SK-N-SH (cell line): Measurements from ENCODE around the gene XIRP1.

Experiments used
- EP300 ChIP-seq, 2 experiments: IDR thresholded peaks; 2 replicates each; pipeline versions ENCODE4 v1.4.0 to v1.6.1; 2012; ENCODE audit warnings: borderline replicate concordance in 1 of 2, low read depth in 1 of 2, low read length in 1 of 2
- FOXM1 ChIP-seq: IDR thresholded peaks from 2 replicates; pipeline ENCODE4 v1.4.0; 2012; ENCODE audit warnings: low read depth, mild to moderate bottlenecking
- JUND ChIP-seq: IDR thresholded peaks from 2 replicates; pipeline ENCODE4 v1.4.0; 2012
- MEF2A ChIP-seq: IDR thresholded peaks from 2 replicates; pipeline ENCODE4 v1.4.0; 2012; ENCODE audit warnings: low read depth, borderline replicate concordance
- MXI1 ChIP-seq: IDR thresholded peaks from 2 replicates; pipeline ENCODE4 v1.6.1; 2012; ENCODE audit warnings: mild to moderate bottlenecking, low read depth, low read length, improper control_type of control experiment
- POLR2AphosphoS5 ChIP-seq: IDR thresholded peaks from 2 replicates; pipeline ENCODE4 v1.6.1; 2012; ENCODE audit warnings: low read depth, low read length
- RAD21 ChIP-seq: IDR thresholded peaks from 2 replicates; pipeline ENCODE4 v1.6.1; 2012; ENCODE audit warnings: mild to moderate bottlenecking, low read length
- SIN3A ChIP-seq: IDR thresholded peaks from 2 replicates; pipeline ENCODE4 v1.6.1; 2012; ENCODE audit warnings: low read depth, mild to moderate bottlenecking, low read length, moderate library complexity, borderline replicate concordance
- TF ChIP-seq, protein P1 (sequence below): fragments of 200-600 bp; sonication (generic); IDR thresholded peaks from 2 replicates; pipeline ENCODE4 v1.6.1; 2017; ENCODE audit warnings: antibody characterized with exemption, mild to moderate bottlenecking, moderate library complexity
- TF ChIP-seq, protein P2 (sequence below): IDR thresholded peaks from 2 replicates; pipeline ENCODE4 v1.4.0; 2012; ENCODE audit warnings: low read depth
- TF ChIP-seq, protein P3 (sequence below): IDR thresholded peaks from 2 replicates; pipeline ENCODE4 v1.6.1; 2012; ENCODE audit warnings: mild to moderate bottlenecking, low read depth, low read length, moderate library complexity

GRCh38 chr3:39153977-39154279, 38.5 kb downstream of the XIRP1 start:
- TF ChIP-seq, protein P1, sequence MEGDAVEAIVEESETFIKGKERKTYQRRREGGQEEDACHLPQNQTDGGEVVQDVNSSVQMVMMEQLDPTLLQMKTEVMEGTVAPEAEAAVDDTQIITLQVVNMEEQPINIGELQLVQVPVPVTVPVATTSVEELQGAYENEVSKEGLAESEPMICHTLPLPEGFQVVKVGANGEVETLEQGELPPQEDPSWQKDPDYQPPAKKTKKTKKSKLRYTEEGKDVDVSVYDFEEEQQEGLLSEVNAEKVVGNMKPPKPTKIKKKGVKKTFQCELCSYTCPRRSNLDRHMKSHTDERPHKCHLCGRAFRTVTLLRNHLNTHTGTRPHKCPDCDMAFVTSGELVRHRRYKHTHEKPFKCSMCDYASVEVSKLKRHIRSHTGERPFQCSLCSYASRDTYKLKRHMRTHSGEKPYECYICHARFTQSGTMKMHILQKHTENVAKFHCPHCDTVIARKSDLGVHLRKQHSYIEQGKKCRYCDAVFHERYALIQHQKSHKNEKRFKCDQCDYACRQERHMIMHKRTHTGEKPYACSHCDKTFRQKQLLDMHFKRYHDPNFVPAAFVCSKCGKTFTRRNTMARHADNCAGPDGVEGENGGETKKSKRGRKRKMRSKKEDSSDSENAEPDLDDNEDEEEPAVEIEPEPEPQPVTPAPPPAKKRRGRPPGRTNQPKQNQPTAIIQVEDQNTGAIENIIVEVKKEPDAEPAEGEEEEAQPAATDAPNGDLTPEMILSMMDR = no peak
- TF ChIP-seq JUND = no peak
- no peak for TF ChIP-seq POLR2AphosphoS5
- no peak for TF ChIP-seq MXI1
- no peak for TF ChIP-seq SIN3A
- no peak for TF ChIP-seq MEF2A
- TF ChIP-seq RAD21 = no peak
- TF ChIP-seq, protein P2, sequence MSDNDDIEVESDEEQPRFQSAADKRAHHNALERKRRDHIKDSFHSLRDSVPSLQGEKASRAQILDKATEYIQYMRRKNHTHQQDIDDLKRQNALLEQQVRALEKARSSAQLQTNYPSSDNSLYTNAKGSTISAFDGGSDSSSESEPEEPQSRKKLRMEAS = no peak
- TF ChIP-seq, protein P3, sequence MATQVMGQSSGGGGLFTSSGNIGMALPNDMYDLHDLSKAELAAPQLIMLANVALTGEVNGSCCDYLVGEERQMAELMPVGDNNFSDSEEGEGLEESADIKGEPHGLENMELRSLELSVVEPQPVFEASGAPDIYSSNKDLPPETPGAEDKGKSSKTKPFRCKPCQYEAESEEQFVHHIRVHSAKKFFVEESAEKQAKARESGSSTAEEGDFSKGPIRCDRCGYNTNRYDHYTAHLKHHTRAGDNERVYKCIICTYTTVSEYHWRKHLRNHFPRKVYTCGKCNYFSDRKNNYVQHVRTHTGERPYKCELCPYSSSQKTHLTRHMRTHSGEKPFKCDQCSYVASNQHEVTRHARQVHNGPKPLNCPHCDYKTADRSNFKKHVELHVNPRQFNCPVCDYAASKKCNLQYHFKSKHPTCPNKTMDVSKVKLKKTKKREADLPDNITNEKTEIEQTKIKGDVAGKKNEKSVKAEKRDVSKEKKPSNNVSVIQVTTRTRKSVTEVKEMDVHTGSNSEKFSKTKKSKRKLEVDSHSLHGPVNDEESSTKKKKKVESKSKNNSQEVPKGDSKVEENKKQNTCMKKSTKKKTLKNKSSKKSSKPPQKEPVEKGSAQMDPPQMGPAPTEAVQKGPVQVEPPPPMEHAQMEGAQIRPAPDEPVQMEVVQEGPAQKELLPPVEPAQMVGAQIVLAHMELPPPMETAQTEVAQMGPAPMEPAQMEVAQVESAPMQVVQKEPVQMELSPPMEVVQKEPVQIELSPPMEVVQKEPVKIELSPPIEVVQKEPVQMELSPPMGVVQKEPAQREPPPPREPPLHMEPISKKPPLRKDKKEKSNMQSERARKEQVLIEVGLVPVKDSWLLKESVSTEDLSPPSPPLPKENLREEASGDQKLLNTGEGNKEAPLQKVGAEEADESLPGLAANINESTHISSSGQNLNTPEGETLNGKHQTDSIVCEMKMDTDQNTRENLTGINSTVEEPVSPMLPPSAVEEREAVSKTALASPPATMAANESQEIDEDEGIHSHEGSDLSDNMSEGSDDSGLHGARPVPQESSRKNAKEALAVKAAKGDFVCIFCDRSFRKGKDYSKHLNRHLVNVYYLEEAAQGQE = no peak
- TF ChIP-seq EP300 (IDR thresholded peaks at IDR 0.05; ENCODE audit: borderline replicate concordance in 1 of 2, low read depth in 1 of 2, low read length in 1 of 2) = no peak
- TF ChIP-seq FOXM1 = no peak
